Upper lobe of left lung (tissue), 6 donors: ENCODE data around the gene GLP2R. TPM values are rescaled to one million over a fixed set of nuclear protein-coding genes. Genes with fewer than 3 reads are reported as not detected.

ENCODE experiments used
- ATAC-seq, 2 donors: fragments of 200-7000 bp; cut with Tn5 transposase; one replicate each; pipeline ENCODE4 v1.9.1; 2022; ENCODE audit warnings: mild to moderate bottlenecking in 2 of 2, moderate library complexity in 2 of 2; ENCODE audit not compliant: low FRiP score in 2 of 2
- DNase-seq, 2 donors: peaks; one replicate each; pipeline ENCODE4 v3.0.0-alpha.2; 2019 to 2020
- H3K27ac ChIP-seq, 4 donors: fragments of 200-600 bp; sonication (generic); one replicate each; pipeline ENCODE4 v1.5.1; 2016 to 2019
- H3K27me3 ChIP-seq, 4 donors: fragments of 200-600 bp; sonication (generic); one replicate each; pipeline ENCODE4 v1.5.1; 2017 to 2019
- H3K36me3 ChIP-seq, 4 donors: fragments of 200-600 bp; sonication (generic); one replicate each; pipeline ENCODE4 v1.5.1; 2016 to 2019
- H3K4me1 ChIP-seq, 4 donors: fragments of 200-600 bp; sonication (generic); one replicate each; pipeline ENCODE4 v1.5.1; 2018 to 2019
- H3K4me3 ChIP-seq, 4 donors: fragments of 200-600 bp; sonication (generic); one replicate each; pipeline ENCODE4 v1.5.1; 2017 to 2019; ENCODE audit warnings: mild to moderate bottlenecking in 2 of 4, moderate library complexity in 1 of 4
- H3K9me3 ChIP-seq, 4 donors: fragments of 200-600 bp; sonication (generic); one replicate each; pipeline ENCODE4 v1.5.1; 2018 to 2019
- EP300 ChIP-seq, 4 donors: sonication (generic); formaldehyde crosslinking; IDR thresholded peaks; one replicate each; pipeline ENCODE4 v1.5.1; 2017; ENCODE audit warnings: antibody characterized with exemption in 4 of 4, control low read depth in 2 of 4
- POLR2A ChIP-seq, 4 donors: fragments of 450-650 bp; IDR thresholded peaks; one replicate each; pipeline ENCODE4 v1.5.1; 2016 to 2017; ENCODE audit warnings: antibody characterized with exemption in 4 of 4, mild to moderate bottlenecking in 2 of 4
- POLR2AphosphoS5 ChIP-seq, 2 donors: sonication (generic); formaldehyde crosslinking; IDR thresholded peaks; one replicate each; pipeline ENCODE4 v1.5.1; 2017; ENCODE audit warnings: antibody characterized with exemption in 2 of 2
- WGBS, 2 donors: methylation state at CpG; one replicate each; pipeline ENCODE4 v1.1.5; 2017 to 2018; 5-methylcytosine and 5-hydroxymethylcytosine counted together
- total RNA-seq, 6 donors: library from RNA; depleted of rRNA in 4 of 6; stranded (reverse); fragments of >200 nt in 4 of 6; gene quantifications; one replicate each; pipeline versions ENCODE4 v1.1.0 to v1.2.1, GENCODE V29; 2016 to 2021
- TF ChIP-seq, protein P1 (sequence below), 6 experiments: fragments of 450-650 bp in 4 of 6; fragments of 200-600 bp in 2 of 6; sonication (generic) in 2 of 6; IDR thresholded peaks; one replicate each; pipeline ENCODE4 v1.5.1; 2016 to 2019; ENCODE audit warnings: antibody characterized with exemption in 6 of 6
- donor health status: DM: no; HTN: no; CAD: no; lungs with moderate emphysema.
- donor health status: DM: no; HTN: yes; CAD: no; lungs with severe emphysema.

GLP2R gene
- total RNA-seq, 6 donors from 2014 or later, result 0.30 to 2.0 (median 0.78) TPM; not detected in 2

DNA sequence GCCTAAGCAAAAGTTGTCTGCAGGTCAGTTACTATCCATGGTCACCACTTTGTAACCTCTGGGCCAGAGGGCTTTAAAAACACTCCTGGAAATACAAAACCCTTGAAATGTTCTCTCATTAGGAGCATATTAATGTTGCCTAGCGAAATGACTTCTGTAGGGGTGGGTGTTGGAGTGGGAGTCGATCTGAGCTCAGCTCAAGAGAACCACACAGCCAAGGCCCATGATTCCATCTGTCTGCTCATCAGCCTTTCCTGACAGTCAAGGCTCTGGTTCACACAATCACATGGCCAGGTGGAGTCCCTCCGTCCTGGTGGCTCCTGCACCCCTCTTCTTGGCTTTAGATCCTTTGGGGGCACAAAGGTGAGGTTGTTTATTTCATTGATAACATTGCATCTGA is 52.6 kb downstream of the GLP2R start:
- ATAC-seq, result no peak
- peaks cover 0 to 7% (median 0%) of the 10 kb centered on the region in 4 donors for H3K4me1 ChIP-seq
- DNase-seq, result no peak
- 66 to 84% methylated on average over 3 of the region's 3 CpGs for WGBS, 2 donors
- peaks cover 4 to 13% (median 10%) of the 10 kb centered on the region in 4 donors for H3K9me3 ChIP-seq
- no peak overlapping the region for H3K4me3 ChIP-seq
- TF ChIP-seq POLR2A (IDR thresholded peaks at IDR 0.05) (no peak), POLR2AphosphoS5 (IDR thresholded peaks at IDR 0.05) (no peak), EP300 (IDR thresholded peaks at IDR 0.05) (no peak)
- TF ChIP-seq, protein P1, sequence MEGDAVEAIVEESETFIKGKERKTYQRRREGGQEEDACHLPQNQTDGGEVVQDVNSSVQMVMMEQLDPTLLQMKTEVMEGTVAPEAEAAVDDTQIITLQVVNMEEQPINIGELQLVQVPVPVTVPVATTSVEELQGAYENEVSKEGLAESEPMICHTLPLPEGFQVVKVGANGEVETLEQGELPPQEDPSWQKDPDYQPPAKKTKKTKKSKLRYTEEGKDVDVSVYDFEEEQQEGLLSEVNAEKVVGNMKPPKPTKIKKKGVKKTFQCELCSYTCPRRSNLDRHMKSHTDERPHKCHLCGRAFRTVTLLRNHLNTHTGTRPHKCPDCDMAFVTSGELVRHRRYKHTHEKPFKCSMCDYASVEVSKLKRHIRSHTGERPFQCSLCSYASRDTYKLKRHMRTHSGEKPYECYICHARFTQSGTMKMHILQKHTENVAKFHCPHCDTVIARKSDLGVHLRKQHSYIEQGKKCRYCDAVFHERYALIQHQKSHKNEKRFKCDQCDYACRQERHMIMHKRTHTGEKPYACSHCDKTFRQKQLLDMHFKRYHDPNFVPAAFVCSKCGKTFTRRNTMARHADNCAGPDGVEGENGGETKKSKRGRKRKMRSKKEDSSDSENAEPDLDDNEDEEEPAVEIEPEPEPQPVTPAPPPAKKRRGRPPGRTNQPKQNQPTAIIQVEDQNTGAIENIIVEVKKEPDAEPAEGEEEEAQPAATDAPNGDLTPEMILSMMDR (IDR thresholded peaks at IDR 0.05), result no peak
- H3K36me3 ChIP-seq, result no peaks in the 10 kb centered on the region
- no peak overlapping the region for H3K27ac ChIP-seq
- no peaks in the 10 kb centered on the region for H3K27me3 ChIP-seq

DNA sequence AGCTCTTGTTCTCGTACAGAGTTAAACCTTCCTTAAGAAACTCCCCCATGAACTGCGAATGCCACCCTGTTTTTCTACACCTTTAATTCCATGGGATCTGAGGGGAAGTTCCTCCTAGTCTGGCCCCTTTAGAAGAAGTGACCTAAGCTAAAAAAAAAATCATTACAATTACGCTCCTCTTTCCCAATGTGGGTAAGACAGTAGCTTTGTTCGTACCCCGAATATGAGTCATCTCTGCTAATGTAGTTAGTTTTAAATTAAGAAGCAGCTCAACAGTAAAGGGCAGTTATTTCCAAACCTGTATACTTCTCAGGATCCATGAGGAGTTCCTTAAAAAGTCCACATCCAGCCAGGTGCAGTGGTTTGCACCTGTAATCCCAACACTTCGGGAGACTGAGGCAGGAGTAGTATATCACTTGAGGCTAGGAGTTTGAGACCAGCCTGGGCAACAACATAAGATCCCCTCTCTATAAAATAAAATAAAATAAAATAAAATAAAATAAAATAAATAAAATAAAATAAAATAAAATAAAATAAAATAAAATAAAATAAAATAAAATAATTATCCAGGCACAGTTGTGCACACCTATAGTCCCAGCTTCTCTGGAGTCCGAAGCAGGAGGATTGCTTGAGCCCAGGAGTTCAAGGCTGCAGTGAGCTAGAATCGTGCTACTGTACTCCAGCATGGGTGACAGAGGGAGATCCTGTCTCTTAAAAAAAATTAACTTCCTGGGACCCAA is 53.2 kb downstream of the GLP2R start:
- WGBS, 2 donors, result 87% methylated on average over 8 of the region's 8 CpGs
- H3K36me3 ChIP-seq, result no peaks in the 10 kb centered on the region
- H3K9me3 ChIP-seq, result peaks cover 7 to 19% (median 12%) of the 10 kb centered on the region in 4 donors
- DNase-seq (no peak), ATAC-seq (no peak)
- H3K27ac ChIP-seq, result no peak overlapping the region
- no peaks in the 10 kb centered on the region for H3K27me3 ChIP-seq
- TF ChIP-seq EP300 (IDR thresholded peaks at IDR 0.05) (no peak), POLR2AphosphoS5 (IDR thresholded peaks at IDR 0.05) (no peak), POLR2A (IDR thresholded peaks at IDR 0.05) (no peak)
- TF ChIP-seq, protein P1 (IDR thresholded peaks at IDR 0.05), result no peak
- no peak overlapping the region for H3K4me3 ChIP-seq
- peaks cover 0 to 7% (median 0%) of the 10 kb centered on the region in 4 donors for H3K4me1 ChIP-seq

- DNase-seq, result peak in 1 of 2 donors; percentile 26
- ATAC-seq, result peak in 1 of 2 donors; percentile 66
- peaks cover 0 to 7% (median 0%) of the 10 kb centered on the region in 4 donors for H3K4me1 ChIP-seq
- WGBS, 2 donors, result 49 to 77% methylated on average over 3 of the region's 3 CpGs
- no peaks in the 10 kb centered on the region for H3K27me3 ChIP-seq
- TF ChIP-seq, protein P1 (IDR thresholded peaks at IDR 0.05), result no peak
- TF ChIP-seq POLR2A (IDR thresholded peaks at IDR 0.05) (no peak), POLR2AphosphoS5 (IDR thresholded peaks at IDR 0.05) (no peak), EP300 (IDR thresholded peaks at IDR 0.05) (no peak)
- peaks cover 7 to 20% (median 12%) of the 10 kb centered on the region in 4 donors for H3K9me3 ChIP-seq
- no peaks in the 10 kb centered on the region for H3K36me3 ChIP-seq
- no peak overlapping the region for H3K27ac ChIP-seq
- no peak overlapping the region for H3K4me3 ChIP-seq
Measured at GRCh38 chr17:9880582-9880999, 54.9 kb downstream of the GLP2R start.

- no peak for TF ChIP-seq EP300 (IDR thresholded peaks at IDR 0.05)
- TF ChIP-seq, protein P1 (IDR thresholded peaks at IDR 0.05), result no peak
- TF ChIP-seq POLR2A (IDR thresholded peaks at IDR 0.05), result no peak
- no peak for TF ChIP-seq POLR2AphosphoS5 (IDR thresholded peaks at IDR 0.05)
- DNase-seq (no peak), ATAC-seq (no peak)
Measured at GRCh38 chr17:9883451-9883850, 57.7 kb downstream of the GLP2R start.

More at GRCh38 chr17:9883451-9883850, 57.7 kb downstream of the GLP2R start:
- H3K4me3 ChIP-seq, result no peak overlapping the region
- no peak overlapping the region for H3K27ac ChIP-seq
- H3K9me3 ChIP-seq, result peaks cover 7 to 20% (median 12%) of the 10 kb centered on the region in 4 donors
- H3K36me3 ChIP-seq, result no peaks in the 10 kb centered on the region
- H3K27me3 ChIP-seq, result no peaks in the 10 kb centered on the region
- no peaks in the 10 kb centered on the region for H3K4me1 ChIP-seq
